Effector CD4-positive, alpha-beta T cell (primary cell): Measurements from ENCODE around the gene OR1Q1. TPM values are rescaled to one million over a fixed set of nuclear protein-coding genes. Genes with fewer than 3 reads are reported as not detected.
"Not testable (repeated sequence)": the region's sequence is repeated elsewhere in the genome, so short reads cannot be mapped to it uniquely, and the experiment has no call there.

ENCODE experiments used
- DNase-seq: peaks from one replicate; pipeline ENCODE4 v3.0.0-alpha.2; 2020
- total RNA-seq: gene quantifications from one replicate; lab custom pipeline; 2026; lab: John Stamatoyannopoulos, UW

OR1Q1 gene, protein sequence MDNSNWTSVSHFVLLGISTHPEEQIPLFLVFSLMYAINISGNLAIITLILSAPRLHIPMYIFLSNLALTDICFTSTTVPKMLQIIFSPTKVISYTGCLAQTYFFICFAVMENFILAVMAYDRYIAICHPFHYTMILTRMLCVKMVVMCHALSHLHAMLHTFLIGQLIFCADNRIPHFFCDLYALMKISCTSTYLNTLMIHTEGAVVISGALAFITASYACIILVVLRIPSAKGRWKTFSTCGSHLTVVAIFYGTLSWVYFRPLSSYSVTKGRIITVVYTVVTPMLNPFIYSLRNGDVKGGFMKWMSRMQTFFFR
- total RNA-seq = not detected

GRCh38 chr9:122614362-122614761 lies at the start of gene OR1Q1:
OR1Q1 (plus strand) TSS chr9:122614738; CDS start chr9:122614738, 0 bp downstream.
- DNase-seq = no peak

- no peak for DNase-seq
Measured at GRCh38 chr9:122567901-122568300, 46.6 kb upstream of the OR1Q1 start.

GRCh38 chr9:122572456-122572855 lies 42.1 kb upstream of the OR1Q1 start:
- no peak for DNase-seq

DNA sequence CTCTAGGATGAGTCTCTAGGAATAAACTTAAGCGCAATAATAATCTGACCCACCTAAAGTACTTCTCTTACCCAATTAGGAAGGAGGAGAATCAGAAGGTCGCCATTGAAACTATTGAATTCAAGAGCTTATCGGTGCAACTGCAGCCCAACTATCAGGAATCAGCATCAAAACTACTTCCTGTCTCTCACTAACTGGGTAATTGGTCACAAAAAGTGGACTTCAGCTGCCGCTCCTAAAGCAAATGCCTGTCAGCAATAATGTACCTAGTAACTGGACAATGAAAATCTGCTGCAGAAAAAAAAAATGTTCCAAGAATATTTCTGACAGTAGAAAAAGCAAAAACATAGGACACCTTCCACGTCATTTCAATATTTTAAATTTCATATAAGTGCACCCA lies 34.7 kb upstream of the OR1Q1 start:
- DNase-seq = no peak

DNA sequence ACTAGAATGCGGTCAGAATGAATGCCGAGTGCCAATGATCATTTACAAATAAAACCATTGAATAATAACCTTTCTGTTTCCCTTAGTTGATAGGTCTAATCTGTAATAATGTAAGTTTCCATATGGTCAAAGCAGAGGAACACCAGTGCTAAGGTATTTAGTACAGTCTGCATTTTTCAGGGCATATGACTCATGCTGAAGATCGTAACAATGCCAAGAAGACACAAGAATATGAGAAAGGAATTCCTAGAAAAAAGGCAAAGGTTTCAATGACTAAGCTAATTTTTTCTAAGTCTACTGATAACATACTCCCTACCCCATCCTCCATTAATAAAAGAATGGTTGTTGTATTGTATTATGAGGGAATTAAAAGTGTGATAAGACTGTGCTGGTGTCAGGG lies 34.2 kb upstream of the OR1Q1 start:
- DNase-seq = no peak

- not testable (repeated sequence) for DNase-seq
Measured at GRCh38 chr9:122583284-122583683, 31.3 kb upstream of the OR1Q1 start, which contains the start of gene OR1L8. OR1L8 (minus strand) TSS chr9:122583384; CDS start chr9:122568477, 14,907 bp downstream.

GRCh38 chr9:122605691-122606090 lies 8.8 kb upstream of the OR1Q1 start:
- DNase-seq = no peak

DNA sequence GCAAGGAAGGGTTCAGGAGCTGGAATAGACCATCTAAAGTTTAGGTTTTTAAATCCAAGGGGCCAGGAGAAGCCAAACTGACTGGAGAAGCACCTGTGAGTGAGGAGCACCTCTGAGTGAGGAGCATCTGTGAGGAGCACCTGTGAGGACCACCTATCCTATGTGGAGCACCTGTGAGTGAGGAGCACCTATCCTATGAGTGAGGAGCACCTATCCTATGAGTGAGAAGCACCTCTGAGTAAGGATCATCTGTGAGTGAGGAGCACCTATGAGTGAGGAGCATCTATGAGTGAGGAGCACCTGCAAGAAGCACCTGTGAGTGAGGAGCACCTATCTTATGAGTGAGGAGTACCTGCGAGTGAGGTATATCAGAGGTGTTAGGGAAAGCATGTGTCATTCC lies 8.0 kb upstream of the OR1Q1 start:
- no peak for DNase-seq

- DNase-seq = no peak
Measured at GRCh38 chr9:122609804-122610203, 4.7 kb upstream of the OR1Q1 start.

DNA sequence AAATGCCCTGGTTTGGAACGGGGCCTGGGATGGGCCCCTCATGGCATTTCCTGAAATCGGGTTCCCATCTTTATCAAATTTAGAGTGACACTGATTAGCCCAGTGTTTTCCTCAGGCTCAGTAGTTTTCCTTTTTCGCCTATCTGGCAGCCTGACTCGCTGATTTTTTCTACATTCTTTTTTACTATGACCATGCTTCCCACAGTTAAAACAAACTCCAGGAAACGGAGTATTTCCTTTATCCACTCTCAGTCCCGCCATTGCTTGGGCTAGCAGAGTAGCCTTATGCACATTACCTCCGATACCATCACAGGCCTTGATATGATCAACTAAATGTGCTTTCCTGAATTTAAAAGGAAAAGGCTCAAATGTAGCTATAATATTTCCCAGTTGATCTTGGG lies 5.5 kb downstream of the OR1Q1 start:
- DNase-seq = no peak

DNA sequence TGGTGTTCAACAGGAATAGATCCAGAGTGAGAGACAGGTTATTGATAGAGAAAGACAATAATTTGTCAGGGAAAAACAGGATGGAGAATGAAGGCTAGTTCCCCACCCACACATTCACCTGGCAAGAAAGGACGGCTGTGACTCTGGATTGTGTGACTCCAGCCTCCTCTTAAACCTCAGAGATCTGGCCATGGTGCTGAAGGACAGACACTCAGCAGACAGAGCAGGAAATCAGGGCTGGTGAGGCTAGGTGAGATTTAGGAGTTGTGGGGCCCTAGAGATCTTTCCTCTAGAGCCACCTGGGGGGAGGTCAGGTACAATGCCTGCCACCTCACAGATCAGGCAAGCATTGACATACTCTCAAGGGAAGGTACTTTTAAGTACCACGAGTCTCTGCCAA lies 27.7 kb downstream of the OR1Q1 start:
- DNase-seq = no peak

- no peak for DNase-seq
Measured at GRCh38 chr9:122656378-122656777, 41.8 kb downstream of the OR1Q1 start.

DNA sequence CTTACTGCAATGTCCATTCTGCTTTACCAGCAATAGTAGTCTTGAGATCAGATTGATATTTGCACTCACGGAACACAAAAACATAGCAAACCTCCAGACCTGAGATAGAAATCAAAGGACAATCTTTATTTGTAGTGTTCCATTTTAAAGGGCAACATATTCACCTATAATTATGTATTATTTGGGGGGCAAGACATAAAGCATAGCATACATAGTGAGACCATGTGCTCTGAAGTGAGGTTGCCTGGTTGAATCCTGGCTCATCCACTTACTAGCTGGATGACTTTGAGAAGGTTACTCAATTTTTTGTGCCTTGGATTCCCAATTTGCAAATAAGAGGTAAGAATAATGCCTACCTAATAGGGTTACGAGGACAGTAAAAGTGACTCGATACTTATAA lies 43.0 kb downstream of the OR1Q1 start, which contains the start of gene OR1B1:
Gene OR1B1 (minus strand): TSS at position 101 of the 400 bp plus-strand sequence.
- DNase-seq = no peak

GRCh38 chr9:122661416-122661815 lies 46.9 kb downstream of the OR1Q1 start, which contains the start of gene OR1L1:
OR1L1 (plus strand) TSS chr9:122661716; CDS start chr9:122661716, 0 bp downstream.
- DNase-seq = no peak
